ENCODE results near the gene POLD4.

GRCh38 chr11:67392183-67392715 lies 38.9 kb upstream of the POLD4 start:
- TF ChIP-seq, protein P1, sequence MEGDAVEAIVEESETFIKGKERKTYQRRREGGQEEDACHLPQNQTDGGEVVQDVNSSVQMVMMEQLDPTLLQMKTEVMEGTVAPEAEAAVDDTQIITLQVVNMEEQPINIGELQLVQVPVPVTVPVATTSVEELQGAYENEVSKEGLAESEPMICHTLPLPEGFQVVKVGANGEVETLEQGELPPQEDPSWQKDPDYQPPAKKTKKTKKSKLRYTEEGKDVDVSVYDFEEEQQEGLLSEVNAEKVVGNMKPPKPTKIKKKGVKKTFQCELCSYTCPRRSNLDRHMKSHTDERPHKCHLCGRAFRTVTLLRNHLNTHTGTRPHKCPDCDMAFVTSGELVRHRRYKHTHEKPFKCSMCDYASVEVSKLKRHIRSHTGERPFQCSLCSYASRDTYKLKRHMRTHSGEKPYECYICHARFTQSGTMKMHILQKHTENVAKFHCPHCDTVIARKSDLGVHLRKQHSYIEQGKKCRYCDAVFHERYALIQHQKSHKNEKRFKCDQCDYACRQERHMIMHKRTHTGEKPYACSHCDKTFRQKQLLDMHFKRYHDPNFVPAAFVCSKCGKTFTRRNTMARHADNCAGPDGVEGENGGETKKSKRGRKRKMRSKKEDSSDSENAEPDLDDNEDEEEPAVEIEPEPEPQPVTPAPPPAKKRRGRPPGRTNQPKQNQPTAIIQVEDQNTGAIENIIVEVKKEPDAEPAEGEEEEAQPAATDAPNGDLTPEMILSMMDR (IDR thresholded peaks at IDR 0.05 in 8 of 11, conservative IDR thresholded peaks at IDR 0.05 in 3 of 11): no peak
- no peak for TF ChIP-seq POLR2AphosphoS5 (IDR thresholded peaks at IDR 0.05)

All from spleen (tissue), 7 donors.